OCI-LY1 (cell line): ENCODE measurements around the gene ANO3.

ENCODE experiments used
- H2AFZ ChIP-seq: fragments of 200-600 bp; sonication (generic), shearing (Covaris generic); 2 replicates; pipeline ENCODE4 v1.6.0; 2014; ENCODE audit warnings: antibody characterized with exemption, mild to moderate bottlenecking, low read length
- H3F3A ChIP-seq: fragments of 200-600 bp; sonication (generic), shearing (Covaris generic); 2 replicates; pipeline ENCODE4 v1.6.0; 2014; ENCODE audit warnings: mild to moderate bottlenecking, antibody characterized with exemption, low read length, moderate library complexity; ENCODE audit not compliant: insufficient read depth
- H3K27ac ChIP-seq: fragments of 200-600 bp; sonication (generic); 2 replicates; pipeline ENCODE4 v1.5.1; 2014; ENCODE audit warnings: low read length, mixed run types, mild to moderate bottlenecking, low read depth; ENCODE audit not compliant: poor library complexity, severe bottlenecking
- H3K27me3 ChIP-seq: fragments of 200-600 bp; sonication (generic); 2 replicates; pipeline ENCODE4 v1.6.0; 2014; ENCODE audit warnings: antibody characterized with exemption, mild to moderate bottlenecking, low read length, moderate library complexity; ENCODE audit not compliant: insufficient read depth
- H3K36me3 ChIP-seq: fragments of 200-600 bp; sonication (generic); 2 replicates; pipeline ENCODE4 v1.6.1; 2014; ENCODE audit warnings: mild to moderate bottlenecking, antibody characterized with exemption, low read length, moderate library complexity, mixed read lengths; ENCODE audit not compliant: insufficient read depth
- H3K4me1 ChIP-seq: fragments of 200-600 bp; sonication (generic); 2 replicates; pipeline ENCODE4 v1.5.1; 2014; ENCODE audit warnings: mild to moderate bottlenecking, low read length, moderate library complexity; ENCODE audit not compliant: insufficient read depth, severe bottlenecking
- H3K4me2 ChIP-seq: fragments of 200-600 bp; sonication (generic), shearing (Covaris generic); 2 replicates; pipeline ENCODE4 v1.6.1; 2014; ENCODE audit warnings: low read length
- H3K4me3 ChIP-seq: fragments of 200-600 bp; sonication (generic); 2 replicates; pipeline ENCODE4 v1.5.1; 2014; ENCODE audit warnings: low read length, low read depth, mild to moderate bottlenecking, mixed read lengths; ENCODE audit not compliant: poor library complexity, severe bottlenecking
- H3K79me2 ChIP-seq: fragments of 200-600 bp; shearing (Covaris generic); 2 replicates; pipeline ENCODE4 v1.6.1; 2016; ENCODE audit warnings: mixed run types, low read length, mixed read lengths; ENCODE audit not compliant: insufficient read depth
- H3K9ac ChIP-seq: fragments of 200-600 bp; sonication (generic), shearing (Covaris generic); 2 replicates; pipeline ENCODE4 v1.6.1; 2014; ENCODE audit warnings: mild to moderate bottlenecking, low read length, mixed read lengths
- H3K9me2 ChIP-seq: fragments of 200-600 bp; sonication (generic), shearing (Covaris generic); 2 replicates; pipeline ENCODE4 v1.6.1; 2014; ENCODE audit warnings: low read depth, mild to moderate bottlenecking, low read length, mixed read lengths
- H3K9me3 ChIP-seq: fragments of 200-600 bp; shearing (Covaris generic); 2 replicates; pipeline ENCODE4 v1.6.1; 2014; ENCODE audit warnings: low read length, mixed read lengths
- H4K20me1 ChIP-seq: fragments of 200-600 bp; sonication (generic), shearing (Covaris generic); 2 replicates; pipeline ENCODE4 v1.6.0; 2016; ENCODE audit warnings: mild to moderate bottlenecking, low read length; ENCODE audit not compliant: insufficient read depth
- CTCF ChIP-seq: fragments of 200-600 bp; sonication (generic), shearing (Covaris generic); IDR thresholded peaks from 2 replicates; pipeline ENCODE4 v1.5.1; 2017; ENCODE audit warnings: mild to moderate bottlenecking, antibody characterized with exemption, low read length, moderate library complexity, mixed read lengths
- EZH2 ChIP-seq: fragments of 200-600 bp; sonication (generic), shearing (Covaris generic); IDR thresholded peaks from 2 replicates; pipeline ENCODE4 v1.8.0; 2017; ENCODE audit warnings: borderline replicate concordance, mixed run types, mild to moderate bottlenecking, antibody characterized with exemption, low read length, moderate library complexity, mixed read lengths

ANO3 gene

GRCh38 chr11:26580929-26581328 lies 249.0 kb downstream of the ANO3 start:
- no peaks in the 10 kb centered on the region for H3K36me3 ChIP-seq
- no peaks in the 10 kb centered on the region for H4K20me1 ChIP-seq
- no peaks in the 10 kb centered on the region for H3K9me3 ChIP-seq
- H3K4me2 ChIP-seq = no peak overlapping the region
- no peak overlapping the region for H3K4me3 ChIP-seq
- H3K27me3 ChIP-seq = no peaks in the 10 kb centered on the region
- H3K4me1 ChIP-seq = no peaks in the 10 kb centered on the region
- no peaks in the 10 kb centered on the region for H3K79me2 ChIP-seq
- no peaks in the 10 kb centered on the region for H3K9me2 ChIP-seq
- no peak overlapping the region for H3K27ac ChIP-seq
- TF ChIP-seq EZH2 (no peak), CTCF (no peak)
- no peaks in the 10 kb centered on the region for H3F3A ChIP-seq
- H3K9ac ChIP-seq = no peak overlapping the region
- no peak overlapping the region for H2AFZ ChIP-seq

DNA sequence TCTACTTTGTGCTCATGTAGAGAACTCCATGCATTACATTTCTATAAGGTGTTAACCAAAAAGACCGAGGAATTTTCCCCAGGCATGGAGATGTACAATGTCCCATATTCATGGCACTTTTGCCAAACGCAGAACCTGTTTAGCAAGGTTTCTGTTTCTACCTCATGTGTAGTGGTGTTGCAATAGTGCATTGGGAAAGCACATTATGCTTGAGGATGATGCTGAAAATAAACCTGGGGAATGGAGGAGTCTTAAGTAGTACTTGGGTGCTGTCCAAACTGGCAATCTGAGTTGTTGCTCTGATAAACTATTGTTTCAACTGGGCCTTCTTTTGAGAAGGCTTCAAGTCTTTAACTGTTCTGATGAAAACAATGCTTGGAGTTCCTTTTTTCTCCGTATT lies 251.6 kb downstream of the ANO3 start:
- H3K9ac ChIP-seq = no peak overlapping the region
- H3K79me2 ChIP-seq = no peaks in the 10 kb centered on the region
- no peaks in the 10 kb centered on the region for H3K36me3 ChIP-seq
- H3K27ac ChIP-seq = no peak overlapping the region
- H3K4me1 ChIP-seq = no peaks in the 10 kb centered on the region
- H2AFZ ChIP-seq = no peak overlapping the region
- no peaks in the 10 kb centered on the region for H4K20me1 ChIP-seq
- H3K27me3 ChIP-seq = no peaks in the 10 kb centered on the region
- H3K4me3 ChIP-seq = no peak overlapping the region
- H3K9me2 ChIP-seq = no peaks in the 10 kb centered on the region
- TF ChIP-seq CTCF = no peak
- no peak for TF ChIP-seq EZH2
- H3F3A ChIP-seq = no peaks in the 10 kb centered on the region
- no peaks in the 10 kb centered on the region for H3K9me3 ChIP-seq
- H3K4me2 ChIP-seq = no peak overlapping the region

DNA sequence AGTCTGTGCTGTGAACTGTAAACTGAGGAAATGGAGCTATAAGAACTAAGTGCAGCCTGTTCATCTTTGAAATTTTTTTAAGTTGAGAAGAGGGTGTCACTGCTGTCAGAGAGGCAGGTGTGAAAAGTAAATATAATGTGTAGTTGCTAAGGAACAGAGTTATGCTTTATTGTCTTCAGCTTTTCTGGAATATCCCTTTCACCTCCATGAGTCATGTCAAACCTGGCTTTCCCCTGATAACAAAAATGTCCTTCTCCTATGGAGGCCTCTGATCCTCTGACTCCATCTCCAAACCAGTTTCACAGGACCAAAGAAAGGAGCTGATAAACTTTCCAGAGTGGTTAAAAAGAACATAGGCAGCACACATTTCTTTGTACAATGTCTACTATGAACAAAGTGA lies 252.9 kb downstream of the ANO3 start:
- H3K27me3 ChIP-seq = no peaks in the 10 kb centered on the region
- TF ChIP-seq CTCF (no peak), EZH2 (no peak)

More for the DNA sequence above, 252.9 kb downstream of the ANO3 start:
- H4K20me1 ChIP-seq = no peaks in the 10 kb centered on the region
- no peak overlapping the region for H2AFZ ChIP-seq
- no peaks in the 10 kb centered on the region for H3K36me3 ChIP-seq
- H3K9ac ChIP-seq = no peak overlapping the region
- no peaks in the 10 kb centered on the region for H3K9me3 ChIP-seq
- no peak overlapping the region for H3K27ac ChIP-seq
- H3K4me2 ChIP-seq = no peak overlapping the region
- H3K4me1 ChIP-seq = no peaks in the 10 kb centered on the region
- H3K4me3 ChIP-seq = no peak overlapping the region
- H3K79me2 ChIP-seq = no peaks in the 10 kb centered on the region
- no peaks in the 10 kb centered on the region for H3F3A ChIP-seq
- no peaks in the 10 kb centered on the region for H3K9me2 ChIP-seq
